Measurements from ENCODE around the gene LMBRD1.
"Not testable (repeated sequence)": the region's sequence is repeated elsewhere in the genome, so short reads cannot be mapped to it uniquely, and the experiment has no call there.

Gene LMBRD1

DNA sequence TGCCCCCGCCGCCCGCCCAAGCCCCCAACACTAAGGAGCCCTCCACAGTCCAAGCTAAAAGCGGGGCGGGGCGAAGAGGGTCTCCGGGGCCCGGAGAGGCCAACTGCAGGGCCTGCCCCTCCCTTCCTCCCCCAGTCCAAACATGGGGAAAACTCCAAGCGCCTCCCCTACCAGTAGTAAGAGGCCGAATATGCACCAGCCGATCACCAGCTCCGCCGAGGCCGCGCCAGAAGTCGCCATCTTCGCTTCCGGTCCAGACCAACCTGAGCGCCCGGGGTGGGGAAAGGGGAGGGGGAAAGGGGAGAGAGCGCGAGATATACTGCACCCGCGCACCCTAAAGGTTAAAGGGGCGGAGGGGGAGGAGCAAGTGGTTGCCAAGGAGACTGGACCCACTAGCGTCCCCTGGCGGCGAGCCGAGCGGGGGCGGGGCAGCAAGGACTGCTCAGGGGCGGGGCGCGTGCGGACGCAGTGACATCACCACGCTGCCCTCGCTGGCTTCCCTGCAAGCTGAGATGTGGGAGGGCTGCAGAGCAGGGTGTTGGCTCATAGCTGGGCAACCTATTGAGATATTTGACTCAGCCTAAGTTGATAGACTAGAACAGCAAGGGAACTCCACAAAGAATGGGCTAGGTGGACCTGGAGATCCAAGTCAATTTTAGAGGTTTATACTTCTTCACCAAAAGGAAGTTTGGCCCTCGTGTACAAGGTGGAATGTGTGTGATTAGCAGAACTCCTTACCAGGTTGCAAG is at the start of gene LMBRD1:
Gene LMBRD1 (minus strand): TSS at position 369 of the 749 bp plus-strand sequence. CDS start 129 bp downstream, at position 240.
- DNase-seq = peak; percentile 95 to 96

- no peak for DNase-seq
Observed at GRCh38 chr6:69846312-69846711, 49.5 kb upstream of the LMBRD1 start.

- DNase-seq = no peak
Observed at GRCh38 chr6:69843189-69843588, 46.4 kb upstream of the LMBRD1 start.

DNA sequence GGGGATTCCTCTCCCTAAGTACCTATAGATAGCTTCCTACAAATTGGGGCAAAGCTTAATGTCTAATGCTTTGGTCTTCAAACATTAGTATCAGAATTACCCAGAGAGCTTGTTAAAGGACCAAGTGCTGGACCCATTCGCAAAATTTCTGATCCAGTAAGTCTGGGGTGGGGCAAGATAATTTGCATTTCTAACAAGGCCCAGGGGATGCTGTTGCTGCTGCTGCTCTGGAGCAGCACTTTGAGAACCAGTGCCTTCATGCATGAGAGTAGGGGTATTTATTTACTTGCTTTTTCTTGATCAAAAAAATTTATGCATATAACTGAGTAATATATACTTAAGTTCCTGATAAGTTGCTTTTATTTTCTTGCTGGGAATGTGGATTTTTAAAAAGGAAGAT is 45.1 kb upstream of the LMBRD1 start:
- DNase-seq = no peak

GRCh38 chr6:69835414-69836179 is 38.8 kb upstream of the LMBRD1 start:
- peak in 1 of 2 donors; percentile 42 for DNase-seq

- no peak for DNase-seq
Observed at GRCh38 chr6:69832558-69832957, 35.7 kb upstream of the LMBRD1 start.

DNA sequence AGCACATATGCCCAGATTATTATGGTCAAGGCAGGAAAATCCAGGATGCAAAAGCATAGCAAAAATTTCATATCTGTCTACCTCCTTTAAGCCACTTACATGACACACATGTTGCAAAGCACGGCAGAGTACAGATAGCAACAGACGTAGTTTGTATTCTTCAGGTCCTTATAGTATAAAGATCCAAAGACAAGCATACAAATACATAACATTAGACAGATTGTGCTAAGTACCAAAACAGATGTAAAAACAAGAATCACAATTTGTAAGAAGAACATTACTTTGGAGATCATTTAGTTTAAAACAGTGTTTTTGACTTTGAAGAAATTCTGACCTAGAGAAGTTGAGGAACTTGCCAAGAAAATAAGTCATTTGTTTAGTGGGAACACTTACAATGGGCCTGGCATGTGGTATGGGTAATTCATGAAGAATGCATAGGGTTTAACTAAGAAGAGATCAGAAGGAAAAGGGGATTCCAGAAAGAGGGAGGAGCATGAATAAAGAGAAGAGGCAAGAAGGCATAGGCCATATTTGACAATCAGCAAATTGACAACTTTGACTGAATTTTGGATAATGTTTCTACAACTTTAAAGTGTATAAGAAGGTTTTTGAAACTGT is 30.6 kb upstream of the LMBRD1 start:
- no peak for DNase-seq

DNA sequence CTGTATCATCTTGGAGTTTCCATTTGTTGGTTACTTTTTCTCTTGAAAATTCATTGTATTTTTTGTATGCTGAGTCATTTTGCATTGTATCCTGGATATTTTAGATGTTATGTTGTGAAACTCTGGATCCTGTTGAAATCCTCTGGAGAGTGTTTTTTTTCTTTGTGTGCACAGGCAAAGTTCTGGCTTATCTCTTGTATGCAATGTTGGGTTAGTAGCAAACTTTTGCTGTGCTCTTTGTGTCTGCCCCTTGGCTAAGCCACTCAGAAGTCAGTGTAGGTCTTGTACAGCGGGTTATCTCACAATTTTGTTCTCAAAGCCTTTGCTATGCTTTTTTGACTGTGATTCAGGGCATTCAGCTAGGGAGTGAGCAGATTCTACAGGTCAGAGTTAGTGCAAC is 29.1 kb upstream of the LMBRD1 start:
- no peak for DNase-seq

- DNase-seq = not testable (repeated sequence)
Observed at GRCh38 chr6:69824355-69824754, 27.5 kb upstream of the LMBRD1 start.

DNA sequence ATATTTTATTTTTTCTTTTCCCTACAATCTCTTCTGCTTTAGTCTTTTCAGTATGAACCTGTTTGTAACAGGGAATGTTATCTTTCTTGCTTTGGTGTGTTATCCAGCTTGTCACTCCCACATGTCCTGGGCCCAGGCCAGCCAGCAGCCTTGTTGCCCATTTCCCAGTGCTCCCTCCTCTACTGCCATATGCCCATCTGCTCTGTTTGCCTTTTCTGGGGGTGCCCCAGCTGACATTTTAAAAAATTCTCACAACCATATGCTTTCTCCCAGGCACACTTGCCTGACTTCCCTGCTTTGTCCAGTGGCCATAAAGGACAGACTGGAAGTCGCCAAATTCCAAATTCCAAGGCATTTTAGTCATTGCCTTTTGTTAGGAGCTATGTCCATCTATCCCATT is 23.6 kb upstream of the LMBRD1 start:
- DNase-seq = no peak

- no peak for DNase-seq
Observed at GRCh38 chr6:69820018-69820417, 23.2 kb upstream of the LMBRD1 start.

DNA sequence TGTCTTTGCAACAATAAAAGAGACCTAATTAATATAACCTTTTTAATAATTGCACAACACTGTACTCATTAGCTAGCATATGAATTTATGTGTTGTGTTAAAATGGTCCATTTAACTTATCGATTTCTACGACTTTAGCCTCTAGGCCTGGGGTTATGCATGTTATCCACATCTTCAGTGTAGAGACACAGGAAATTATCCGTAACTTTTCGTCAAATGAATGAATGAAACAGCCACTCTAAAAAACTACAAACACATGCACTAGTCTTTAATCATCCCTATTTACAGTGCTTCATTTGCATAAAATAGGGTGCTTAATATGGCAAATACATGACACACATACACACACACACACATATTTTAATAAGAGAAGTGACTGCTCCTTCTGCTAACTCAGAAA is 22.3 kb upstream of the LMBRD1 start:
- no peak for DNase-seq

DNA sequence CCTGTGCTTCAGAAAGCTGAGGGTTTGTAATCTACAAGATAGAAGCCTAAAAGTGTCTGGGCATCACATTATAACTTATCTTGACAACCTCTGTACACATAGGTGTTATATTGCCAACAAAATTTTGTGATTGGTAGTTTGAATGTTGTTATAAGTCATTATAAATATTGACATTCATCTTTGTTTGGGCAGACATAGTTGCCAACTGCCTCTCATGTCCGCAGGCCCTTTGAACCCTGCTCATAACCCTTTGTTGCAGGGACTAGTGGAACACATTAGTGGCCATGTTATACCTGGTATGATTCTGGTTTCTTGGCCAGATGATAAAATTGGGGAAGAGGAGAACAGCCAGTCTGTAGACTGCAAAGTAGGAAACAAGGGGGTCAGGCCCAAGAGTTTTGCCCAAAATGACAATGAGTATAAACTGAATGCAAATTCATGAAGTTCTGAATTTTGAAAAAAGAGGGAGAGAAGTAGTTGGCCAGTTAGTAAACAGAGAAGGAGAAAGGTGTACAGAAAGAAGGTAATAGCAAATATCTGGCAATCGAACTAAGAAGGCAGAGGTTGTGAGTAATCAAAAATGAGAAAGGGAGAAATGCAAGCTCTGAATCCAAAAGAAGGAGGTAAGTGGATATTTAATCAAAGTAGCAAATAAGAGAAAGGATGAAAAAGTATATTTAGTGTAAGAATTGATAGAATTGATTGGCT is 21.6 kb upstream of the LMBRD1 start:
- DNase-seq = no peak

DNA sequence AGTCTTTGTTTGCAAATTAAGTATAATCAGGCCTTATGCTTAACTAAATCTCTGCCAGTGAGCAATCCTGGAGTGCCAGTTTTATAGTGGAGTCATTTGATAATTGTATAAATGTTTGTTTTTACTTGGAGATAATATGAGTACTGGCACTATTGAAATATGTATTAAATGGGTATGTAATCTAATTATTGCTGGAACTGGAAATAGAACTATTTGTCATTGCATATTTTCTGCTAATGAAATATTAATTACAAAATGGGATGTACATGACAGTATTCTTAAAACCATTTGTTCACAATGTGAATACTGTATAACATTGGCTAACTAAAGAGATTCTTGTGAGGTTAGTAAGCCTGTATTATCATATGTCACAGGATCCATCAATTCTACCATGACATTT is 20.5 kb upstream of the LMBRD1 start:
- no peak for DNase-seq

DNA sequence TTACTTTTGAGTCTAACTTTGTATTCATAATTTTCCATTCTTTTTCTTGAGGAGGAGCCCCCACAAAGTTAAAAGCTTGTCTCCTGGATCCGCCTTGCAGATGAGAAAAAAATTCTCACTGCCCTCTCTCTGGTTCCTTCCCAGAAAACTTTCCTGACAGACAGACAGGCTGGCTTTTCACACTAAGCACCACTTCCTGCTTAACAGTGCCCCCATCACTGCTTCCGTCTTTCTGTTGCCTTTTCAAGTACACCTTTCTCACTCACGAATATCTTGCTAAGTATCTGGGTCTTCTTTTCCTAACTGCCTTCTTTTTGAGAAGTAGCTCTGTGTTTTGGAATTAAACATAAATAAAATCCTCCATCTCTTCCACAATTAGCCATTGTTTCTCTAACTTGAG is 19.8 kb upstream of the LMBRD1 start:
- DNase-seq = no peak

GRCh38 chr6:69816026-69816425 is 19.2 kb upstream of the LMBRD1 start:
- DNase-seq = no peak

DNA sequence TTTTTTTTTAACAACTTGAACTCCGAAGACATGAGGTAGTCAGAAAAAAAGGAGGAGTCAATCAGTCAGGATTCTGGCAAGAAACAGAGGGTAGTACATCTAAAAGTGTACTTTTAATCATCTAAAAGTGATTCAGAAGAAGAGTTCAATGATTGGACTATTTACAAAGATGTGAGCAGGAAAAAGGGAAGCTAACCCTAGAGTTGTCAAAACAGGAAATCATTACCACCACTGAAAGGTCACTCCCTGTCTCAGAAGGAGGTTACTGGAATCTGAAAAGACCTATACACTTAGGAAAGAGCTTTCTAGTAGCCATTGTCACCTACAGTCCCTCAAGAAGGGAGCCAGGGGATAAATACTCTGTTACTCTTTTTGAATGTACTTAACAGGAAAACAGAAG is 16.7 kb upstream of the LMBRD1 start:
- DNase-seq = peak in 1 of 2 donors; percentile 70

DNA sequence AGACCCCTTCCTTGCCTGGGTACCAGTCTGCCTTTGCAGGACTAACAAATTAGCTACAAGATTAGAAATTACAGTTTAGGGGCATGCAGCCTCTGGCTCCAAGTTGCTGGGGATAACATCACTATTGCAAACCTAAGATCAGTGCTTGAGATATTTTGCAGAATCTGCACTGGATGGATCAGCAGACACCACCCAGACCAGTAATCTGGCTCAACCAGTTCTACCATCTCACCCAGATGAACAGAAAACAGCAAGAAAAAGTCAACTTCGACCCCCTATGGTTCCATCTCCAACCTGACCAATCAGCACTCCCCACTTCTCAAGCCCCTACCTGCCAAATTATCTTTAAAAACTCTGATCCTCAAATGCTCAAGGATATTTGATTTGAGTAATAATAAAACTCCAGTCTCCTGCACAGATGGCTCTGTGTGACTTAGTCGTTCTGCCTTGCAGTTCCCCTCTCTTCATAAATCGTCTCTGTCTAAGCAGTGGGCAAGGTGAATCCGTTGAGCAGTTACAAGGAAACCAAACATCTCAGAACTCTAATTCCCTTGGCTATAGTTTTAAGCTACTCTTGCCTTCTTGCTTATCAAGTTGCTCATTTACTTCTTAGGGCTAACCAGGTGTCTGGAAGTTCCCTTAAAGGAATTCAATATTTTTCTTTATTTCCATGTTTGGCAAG is 16.1 kb upstream of the LMBRD1 start:
- no peak for DNase-seq

GRCh38 chr6:69802995-69803394 is 6.2 kb upstream of the LMBRD1 start:
- DNase-seq = no peak

DNA sequence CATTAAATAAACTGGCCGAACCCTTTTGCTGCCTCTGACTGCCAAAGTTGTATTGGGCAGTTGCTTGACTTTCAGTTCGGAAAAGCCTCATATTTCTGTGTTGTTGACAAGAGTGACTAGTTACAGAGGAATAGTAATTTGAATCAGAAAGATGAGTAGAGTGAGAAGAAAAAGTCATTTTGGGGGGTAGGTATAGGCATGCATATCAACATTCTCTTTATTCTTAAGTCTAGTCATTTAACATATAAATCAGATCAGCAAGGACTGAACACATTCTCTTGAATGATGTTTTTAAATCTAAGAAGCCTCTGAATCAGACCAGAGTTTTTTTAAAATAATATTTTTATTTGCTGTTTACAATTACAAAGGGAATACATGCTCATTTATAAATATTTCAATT is 4.9 kb upstream of the LMBRD1 start:
- DNase-seq = no peak

DNA sequence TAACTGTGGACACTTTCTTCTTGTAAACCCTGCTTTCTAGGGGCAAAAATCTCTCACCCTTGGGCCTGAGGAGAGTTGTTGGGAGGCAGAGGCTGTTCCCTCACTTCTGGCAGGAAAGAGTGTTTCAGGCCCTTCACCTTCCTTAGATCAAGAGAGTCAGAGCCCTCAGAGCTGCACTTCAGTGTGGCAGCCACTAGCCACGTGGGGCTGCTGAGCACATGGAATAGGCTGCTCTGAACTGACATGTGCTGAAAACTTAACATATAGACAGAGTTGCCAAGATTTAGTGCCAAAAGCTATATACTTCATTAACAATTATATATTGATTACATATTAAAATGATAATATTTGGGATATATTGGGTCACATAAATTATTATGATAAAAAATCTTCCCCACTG is 4.4 kb upstream of the LMBRD1 start:
- no peak for DNase-seq

- not testable (repeated sequence) for DNase-seq
Observed at GRCh38 chr6:69798796-69799195, 2.0 kb upstream of the LMBRD1 start.
